HCT116 (cell line): ENCODE results near the gene LUC7L2. TPM values are rescaled to one million over a fixed set of nuclear protein-coding genes. Genes with fewer than 3 reads are reported as not detected.

Experiments used
- ATAC-seq: fragments of 200-7000 bp; cut with Tn5 transposase; 2 replicates; pipeline ENCODE4 v1.9.1; 2020; ENCODE audit warnings: mild to moderate bottlenecking, moderate library complexity
- BruUV-seq: library from RNA; stranded (reverse); fragments of 400-500 nt; replicated peaks from 2 replicates; lab custom pipeline; 2021; lab: Mats Ljungman, UMichigan
- CTCF ChIA-PET: fragments of 300-600 bp; sonication (Branson Sonifier 250); formaldehyde crosslinking; loops from one replicate; lab custom pipeline; 2021; ENCODE audit warnings: antibody characterized with exemption; lab: Charles Lee
- POLR2A ChIA-PET: fragments of 300-600, 350-600 bp; sonication (Branson Sonifier 250); formaldehyde crosslinking; loops from one replicate; lab custom pipeline; 2021; ENCODE audit warnings: antibody characterized with exemption; lab: Charles Lee
- RAD21 ChIA-PET, 2 experiments: fragments of 300-600 bp; sonication (Branson Sonifier 250); formaldehyde crosslinking; loops; one replicate each; lab custom pipeline; 2023; ENCODE audit warnings: low total read pairs in 2 of 2; ENCODE audit not compliant: uncharacterized antibody in 2 of 2, unreplicated experiment in 2 of 2, low non-redundant PET in 1 of 2; lab: Charles Lee
- DNase-seq: peaks from one replicate; pipeline ENCODE4 v3.0.0-alpha.2; 2010; ENCODE audit warnings: low read depth, low spot score
- H2AFZ ChIP-seq: fragments of 200-600 bp; shearing (Covaris generic), sonication (generic); 2 replicates; pipeline ENCODE4 v1.6.1; 2017; ENCODE audit warnings: low read depth, mixed run types, mixed read lengths, antibody characterized with exemption, low read length; ENCODE audit not compliant: poor library complexity, severe bottlenecking
- H3K27ac ChIP-seq: 2 replicates; pipeline ENCODE4 v1.5.1; 2012; ENCODE audit warnings: low read depth, low read length
- H3K27me3 ChIP-seq: fragments of 200-600 bp; sonication (generic); 2 replicates; pipeline ENCODE4 v1.6.1; 2016; ENCODE audit warnings: mixed run types, low read length, mixed read lengths; ENCODE audit not compliant: insufficient read depth
- H3K36me3 ChIP-seq, 2 experiments: fragments of 200-500 bp in 1 of 2; fragments of 200-600 bp in 1 of 2; sonication (Bioruptor generic) in 1 of 2; sonication (generic) in 1 of 2; 2 replicates each; pipeline versions ENCODE4 v1.5.1 to v1.6.1; 2014 to 2016; ENCODE audit warnings: low read length in 2 of 2, inconsistent platforms in 1 of 2, mixed read lengths in 1 of 2, mixed run types in 1 of 2; ENCODE audit not compliant: insufficient read depth in 2 of 2, control insufficient read depth in 1 of 2
- H3K4me1 ChIP-seq, 2 experiments: fragments of 200-600 bp in 1 of 2; sonication (generic) in 1 of 2; 2 replicates each; pipeline versions ENCODE4 v1.5.1 to v1.6.1; 2012 to 2017; ENCODE audit warnings: low read length in 2 of 2, inconsistent platforms in 1 of 2, mild to moderate bottlenecking in 1 of 2, mixed read lengths in 1 of 2, mixed run types in 1 of 2, moderate library complexity in 1 of 2; ENCODE audit not compliant: insufficient read depth in 2 of 2, control insufficient read depth in 1 of 2
- H3K4me2 ChIP-seq: fragments of 200-600 bp; sonication (generic); 2 replicates; pipeline ENCODE4 v1.6.1; 2017; ENCODE audit warnings: mixed run types, low read length, mixed read lengths
- H3K4me3 ChIP-seq, 2 experiments: fragments of 200-600 bp in 1 of 2; sonication (generic) in 1 of 2; replicated peaks in 1 of 2; 2 replicates each; pipeline ENCODE4 v1.5.1; 2011 to 2016; ENCODE audit warnings: low read length in 2 of 2, control low read depth in 1 of 2, low read depth in 1 of 2, mild to moderate bottlenecking in 1 of 2, mixed read lengths in 1 of 2, mixed run types in 1 of 2
- H3K79me2 ChIP-seq: fragments of 200-600 bp; sonication (generic); 2 replicates; pipeline ENCODE4 v1.6.1; 2017; ENCODE audit warnings: mild to moderate bottlenecking, mixed run types, low read length, moderate library complexity, mixed read lengths; ENCODE audit not compliant: insufficient read depth
- H3K9ac ChIP-seq: fragments of 200-600 bp; sonication (generic); 2 replicates; pipeline ENCODE4 v1.6.1; 2016; ENCODE audit warnings: low read length, mixed read lengths
- H3K9me2 ChIP-seq: fragments of 200-600 bp; sonication (generic), shearing (Covaris generic); 2 replicates; pipeline ENCODE4 v1.6.1; 2017; ENCODE audit warnings: mixed run types, mild to moderate bottlenecking, moderate library complexity; ENCODE audit not compliant: insufficient read depth
- H3K9me3 ChIP-seq, 2 experiments: fragments of 200-500 bp in 1 of 2; fragments of 200-600 bp in 1 of 2; sonication (Bioruptor generic) in 1 of 2; sonication (generic) in 1 of 2; 2 replicates each; pipeline ENCODE4 v1.6.1; 2014 to 2017; ENCODE audit warnings: low read length in 2 of 2, mixed read lengths in 2 of 2, inconsistent platforms in 1 of 2, low read depth in 1 of 2, mild to moderate bottlenecking in 1 of 2, mixed run types in 1 of 2, moderate library complexity in 1 of 2; ENCODE audit not compliant: control insufficient read depth in 1 of 2, insufficient read depth in 1 of 2
- H4K20me1 ChIP-seq: fragments of 200-600 bp; sonication (generic), shearing (Covaris generic); 2 replicates; pipeline ENCODE4 v1.6.1; 2017; ENCODE audit warnings: mixed run types, mild to moderate bottlenecking, moderate library complexity; ENCODE audit not compliant: insufficient read depth
- EGR1 ChIP-seq: IDR thresholded peaks from 2 replicates; pipeline ENCODE4 v1.6.1; 2012; ENCODE audit warnings: low read depth
- EZH2phosphoT487 ChIP-seq: fragments of 200-600 bp; IDR thresholded peaks from 2 replicates; pipeline ENCODE4 v1.6.1; 2018; ENCODE audit warnings: antibody characterized with exemption, borderline replicate concordance
- POLR2A ChIP-seq: IDR thresholded peaks from 2 replicates; pipeline ENCODE4 v1.7.0; 2011; ENCODE audit warnings: borderline replicate concordance; ENCODE audit not compliant: insufficient read depth, insufficient read length; ENCODE audit errors: extremely low read depth
- POLR2AphosphoS5 ChIP-seq: IDR thresholded peaks from 2 replicates; pipeline ENCODE4 v1.6.1; 2011; ENCODE audit warnings: mild to moderate bottlenecking, low read depth, low read length, moderate library complexity
- SIN3A ChIP-seq: IDR thresholded peaks from 2 replicates; pipeline ENCODE4 v1.6.1; 2012; ENCODE audit warnings: low read depth
- SRF ChIP-seq: IDR thresholded peaks from 2 replicates; pipeline ENCODE4 v1.6.1; 2012; ENCODE audit warnings: low read depth
- TCF7L2 ChIP-seq: IDR thresholded peaks from 2 replicates; pipeline ENCODE4 v1.7.0; 2011; ENCODE audit warnings: borderline replicate concordance, inconsistent platforms; ENCODE audit not compliant: insufficient read depth, insufficient read length; ENCODE audit errors: extremely low read depth
- YY1 ChIP-seq: IDR thresholded peaks from 2 replicates; pipeline ENCODE4 v1.6.1; 2011; ENCODE audit warnings: low read length, low read depth, moderate library complexity, mild to moderate bottlenecking; ENCODE audit not compliant: insufficient replicate concordance; ENCODE audit errors: extremely low read depth
- intact Hi-C: fragments of 100-400 bp; cut with micrococcal nuclease; formaldehyde crosslinking; loops from 2 replicates; pipeline ENCODE4 v1.10.0; 2022
- total RNA-seq: library from RNA; stranded (reverse); gene quantifications from one replicate; pipeline ENCODE4 v1.2.1, GENCODE V29; 2021; ENCODE audit not compliant: unreplicated experiment
- TF ChIP-seq, protein P1 (sequence below): IDR thresholded peaks from 2 replicates; pipeline ENCODE4 v1.6.1; 2011; ENCODE audit warnings: mild to moderate bottlenecking, low read length, moderate library complexity; ENCODE audit not compliant: insufficient replicate concordance; ENCODE audit errors: extremely low read depth
- TF ChIP-seq, protein P2 (sequence below): IDR thresholded peaks from 2 replicates; pipeline ENCODE4 v1.6.1; 2012; ENCODE audit warnings: low read depth

LUC7L2 gene
- total RNA-seq, 1 experiment from 2014 or later = 98.8 TPM

DNA sequence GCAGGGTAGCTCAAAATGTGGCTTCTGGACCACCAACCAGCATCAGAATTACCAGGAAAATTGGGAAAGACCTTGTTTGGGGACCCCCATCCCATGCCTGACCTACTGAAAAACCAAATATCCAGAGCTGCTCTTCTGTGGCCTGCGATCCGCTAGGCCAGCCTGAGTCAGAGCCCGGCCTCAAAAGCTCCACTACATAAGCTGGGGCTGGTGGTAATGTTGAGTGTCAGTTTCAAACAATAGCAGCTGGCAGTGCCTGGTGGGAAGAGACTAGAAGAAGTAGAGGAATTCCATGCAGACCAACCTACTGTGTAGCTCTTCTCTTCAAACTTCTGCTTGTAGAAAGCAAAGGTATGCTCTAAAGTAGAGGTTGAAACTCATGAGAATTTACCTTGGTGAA is 71.8 kb downstream of the LUC7L2 start:
- no peaks in the 10 kb centered on the region for H3K9me2 ChIP-seq
- H4K20me1 ChIP-seq = no peaks in the 10 kb centered on the region; the same call in 1 of the 2 replicates
- H3K4me2 ChIP-seq = peak overlapping the region; percentile 20
- POLR2A ChIA-PET = no interaction called here
- CTCF ChIA-PET = interaction anchor here (1.4 kb wide), 1 partner anchor 189 kb away, joined by 3 read pairs; no protein-coding TSS in a partner anchor
- DNase-seq = no peak
- H2AFZ ChIP-seq = no peak overlapping the region
- no peaks in the 10 kb centered on the region for H3K36me3 ChIP-seq
- RAD21 ChIA-PET = no interaction called here
- no peaks in the 10 kb centered on the region for H3K9me3 ChIP-seq
- intact Hi-C loops = no loop called here
- no peaks in the 10 kb centered on the region for H3K79me2 ChIP-seq
- no peak overlapping the region for H3K9ac ChIP-seq
- H3K27me3 ChIP-seq = no peaks in the 10 kb centered on the region
- no peak overlapping the region for H3K4me3 ChIP-seq
- peak overlapping the region; percentile 53 for H3K27ac ChIP-seq
- no TSS peak for BruUV-seq
- TF ChIP-seq POLR2A (no peak), SIN3A (no peak), TCF7L2 (no peak), POLR2AphosphoS5 (no peak), EGR1 (no peak), EZH2phosphoT487 (no peak), SRF (no peak), YY1 (no peak)
- TF ChIP-seq, protein P1, sequence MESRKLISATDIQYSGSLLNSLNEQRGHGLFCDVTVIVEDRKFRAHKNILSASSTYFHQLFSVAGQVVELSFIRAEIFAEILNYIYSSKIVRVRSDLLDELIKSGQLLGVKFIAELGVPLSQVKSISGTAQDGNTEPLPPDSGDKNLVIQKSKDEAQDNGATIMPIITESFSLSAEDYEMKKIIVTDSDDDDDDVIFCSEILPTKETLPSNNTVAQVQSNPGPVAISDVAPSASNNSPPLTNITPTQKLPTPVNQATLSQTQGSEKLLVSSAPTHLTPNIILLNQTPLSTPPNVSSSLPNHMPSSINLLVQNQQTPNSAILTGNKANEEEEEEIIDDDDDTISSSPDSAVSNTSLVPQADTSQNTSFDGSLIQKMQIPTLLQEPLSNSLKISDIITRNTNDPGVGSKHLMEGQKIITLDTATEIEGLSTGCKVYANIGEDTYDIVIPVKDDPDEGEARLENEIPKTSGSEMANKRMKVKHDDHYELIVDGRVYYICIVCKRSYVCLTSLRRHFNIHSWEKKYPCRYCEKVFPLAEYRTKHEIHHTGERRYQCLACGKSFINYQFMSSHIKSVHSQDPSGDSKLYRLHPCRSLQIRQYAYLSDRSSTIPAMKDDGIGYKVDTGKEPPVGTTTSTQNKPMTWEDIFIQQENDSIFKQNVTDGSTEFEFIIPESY = no peak
- TF ChIP-seq, protein P2, sequence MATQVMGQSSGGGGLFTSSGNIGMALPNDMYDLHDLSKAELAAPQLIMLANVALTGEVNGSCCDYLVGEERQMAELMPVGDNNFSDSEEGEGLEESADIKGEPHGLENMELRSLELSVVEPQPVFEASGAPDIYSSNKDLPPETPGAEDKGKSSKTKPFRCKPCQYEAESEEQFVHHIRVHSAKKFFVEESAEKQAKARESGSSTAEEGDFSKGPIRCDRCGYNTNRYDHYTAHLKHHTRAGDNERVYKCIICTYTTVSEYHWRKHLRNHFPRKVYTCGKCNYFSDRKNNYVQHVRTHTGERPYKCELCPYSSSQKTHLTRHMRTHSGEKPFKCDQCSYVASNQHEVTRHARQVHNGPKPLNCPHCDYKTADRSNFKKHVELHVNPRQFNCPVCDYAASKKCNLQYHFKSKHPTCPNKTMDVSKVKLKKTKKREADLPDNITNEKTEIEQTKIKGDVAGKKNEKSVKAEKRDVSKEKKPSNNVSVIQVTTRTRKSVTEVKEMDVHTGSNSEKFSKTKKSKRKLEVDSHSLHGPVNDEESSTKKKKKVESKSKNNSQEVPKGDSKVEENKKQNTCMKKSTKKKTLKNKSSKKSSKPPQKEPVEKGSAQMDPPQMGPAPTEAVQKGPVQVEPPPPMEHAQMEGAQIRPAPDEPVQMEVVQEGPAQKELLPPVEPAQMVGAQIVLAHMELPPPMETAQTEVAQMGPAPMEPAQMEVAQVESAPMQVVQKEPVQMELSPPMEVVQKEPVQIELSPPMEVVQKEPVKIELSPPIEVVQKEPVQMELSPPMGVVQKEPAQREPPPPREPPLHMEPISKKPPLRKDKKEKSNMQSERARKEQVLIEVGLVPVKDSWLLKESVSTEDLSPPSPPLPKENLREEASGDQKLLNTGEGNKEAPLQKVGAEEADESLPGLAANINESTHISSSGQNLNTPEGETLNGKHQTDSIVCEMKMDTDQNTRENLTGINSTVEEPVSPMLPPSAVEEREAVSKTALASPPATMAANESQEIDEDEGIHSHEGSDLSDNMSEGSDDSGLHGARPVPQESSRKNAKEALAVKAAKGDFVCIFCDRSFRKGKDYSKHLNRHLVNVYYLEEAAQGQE = no peak
- ATAC-seq = no peak
- H3K4me1 ChIP-seq = peaks cover 13 to 30% of the 10 kb centered on the region in 2 experiments; a peak in 3 of 4 replicates
